Measurements from ENCODE around the gene C1QTNF6.

GRCh38 chr22:37180531-37181231 is 7.4 kb downstream of the C1QTNF6 start:
- TF ChIP-seq CTCF (IDR thresholded peaks at IDR 0.05 in 8 of 11, conservative IDR thresholded peaks at IDR 0.05 in 3 of 11) (no peak), POLR2AphosphoS5 (IDR thresholded peaks at IDR 0.05) (no peak)

Data from spleen (tissue), 7 donors.